Osteoblast (primary cell): ENCODE measurements around the gene TMEM202. TPM values are rescaled to one million over a fixed set of nuclear protein-coding genes. Genes with fewer than 3 reads are reported as not detected.

ENCODE experiments used
- DNase-seq: peaks from one replicate; pipeline ENCODE4 v3.0.0; 2011; ENCODE audit warnings: low spot score, mixed read lengths; ENCODE audit not compliant: insufficient read length; ENCODE audit errors: missing footprints
- H2AFZ ChIP-seq: 2 replicates; pipeline ENCODE4 v1.6.0; 2011; ENCODE audit warnings: mild to moderate bottlenecking, low read length
- H3K27ac ChIP-seq: 2 replicates; pipeline ENCODE4 v1.5.1; 2011; ENCODE audit warnings: mild to moderate bottlenecking, low read depth, low read length, moderate library complexity
- H3K27me3 ChIP-seq: 2 replicates; pipeline ENCODE4 v1.6.0; 2012; ENCODE audit warnings: mild to moderate bottlenecking, control low read depth, inconsistent platforms, low read length, moderate library complexity; ENCODE audit not compliant: insufficient read depth
- H3K36me3 ChIP-seq: 2 replicates; pipeline ENCODE4 v1.5.1; 2011; ENCODE audit warnings: mild to moderate bottlenecking, low read length, control low read depth, moderate library complexity; ENCODE audit not compliant: insufficient read depth
- H3K4me1 ChIP-seq: 2 replicates; pipeline ENCODE4 v1.5.1; 2011; ENCODE audit warnings: mild to moderate bottlenecking, low read length, control low read depth, moderate library complexity; ENCODE audit not compliant: insufficient read depth
- H3K4me2 ChIP-seq: 2 replicates; pipeline ENCODE4 v1.6.0; 2011; ENCODE audit warnings: mild to moderate bottlenecking, low read length; ENCODE audit not compliant: insufficient read depth
- H3K4me3 ChIP-seq: fragments of 200-600 bp; sonication (generic); 3 replicates; pipeline ENCODE4 v1.5.1; 2012; ENCODE audit warnings: mild to moderate bottlenecking, low read length, inconsistent platforms; ENCODE audit not compliant: insufficient read depth
- H3K79me2 ChIP-seq: 2 replicates; pipeline ENCODE4 v1.6.0; 2012; ENCODE audit warnings: mild to moderate bottlenecking, low read length, control low read depth, inconsistent platforms; ENCODE audit not compliant: insufficient read depth
- H3K9me3 ChIP-seq: 2 replicates; pipeline ENCODE4 v1.5.1; 2011; ENCODE audit warnings: low read depth, low read length, control low read depth
- H4K20me1 ChIP-seq: 2 replicates; pipeline ENCODE4 v1.6.0; 2012; ENCODE audit warnings: mild to moderate bottlenecking, low read length, control low read depth; ENCODE audit not compliant: insufficient read depth
- total RNA-seq: library from RNA; depleted of rRNA; stranded (reverse); fragments of >200 nt; gene quantifications from 2 replicates; pipeline ENCODE4 v1.2.3, GENCODE V29; 2012
- TF ChIP-seq, protein P1 (sequence below): IDR thresholded peaks from 2 replicates; pipeline ENCODE4 v1.5.1; 2011; ENCODE audit warnings: mild to moderate bottlenecking, low read depth, low read length, moderate library complexity; ENCODE audit errors: extremely low read depth

Gene TMEM202
- total RNA-seq, 1 donor = not detected

DNA sequence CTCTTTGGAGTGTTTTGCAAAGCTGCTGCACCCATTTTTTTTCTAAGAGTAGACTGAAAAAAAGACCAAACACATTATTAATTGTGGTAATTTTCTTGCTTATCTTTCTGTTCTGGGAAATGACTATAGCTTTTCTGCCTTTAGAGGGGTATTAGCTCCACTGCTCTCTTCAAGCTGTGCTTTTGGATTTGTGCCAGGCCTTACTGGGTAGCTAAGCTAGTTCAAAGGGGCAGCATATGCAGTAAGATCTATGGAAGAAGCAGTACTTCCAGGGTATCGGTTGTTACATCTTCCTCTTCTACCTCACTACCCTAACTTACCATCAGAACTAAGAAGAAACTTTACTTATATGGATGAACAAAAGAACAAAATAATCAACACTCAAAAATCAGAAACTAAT lies 47.3 kb downstream of the TMEM202 start:
- Histone ChIP-seq H3K4me2 (no peak overlapping the region), H4K20me1 (no peaks in the 10 kb centered on the region), H2AFZ (no peak overlapping the region), H3K4me1 (no peaks in the 10 kb centered on the region), H3K27ac (no peak overlapping the region), H3K36me3 (no peaks in the 10 kb centered on the region), H3K4me3 (no peak overlapping the region), H3K79me2 (no peaks in the 10 kb centered on the region), H3K9me3 (no peaks in the 10 kb centered on the region), H3K27me3 (no peaks in the 10 kb centered on the region)
- TF ChIP-seq, protein P1, sequence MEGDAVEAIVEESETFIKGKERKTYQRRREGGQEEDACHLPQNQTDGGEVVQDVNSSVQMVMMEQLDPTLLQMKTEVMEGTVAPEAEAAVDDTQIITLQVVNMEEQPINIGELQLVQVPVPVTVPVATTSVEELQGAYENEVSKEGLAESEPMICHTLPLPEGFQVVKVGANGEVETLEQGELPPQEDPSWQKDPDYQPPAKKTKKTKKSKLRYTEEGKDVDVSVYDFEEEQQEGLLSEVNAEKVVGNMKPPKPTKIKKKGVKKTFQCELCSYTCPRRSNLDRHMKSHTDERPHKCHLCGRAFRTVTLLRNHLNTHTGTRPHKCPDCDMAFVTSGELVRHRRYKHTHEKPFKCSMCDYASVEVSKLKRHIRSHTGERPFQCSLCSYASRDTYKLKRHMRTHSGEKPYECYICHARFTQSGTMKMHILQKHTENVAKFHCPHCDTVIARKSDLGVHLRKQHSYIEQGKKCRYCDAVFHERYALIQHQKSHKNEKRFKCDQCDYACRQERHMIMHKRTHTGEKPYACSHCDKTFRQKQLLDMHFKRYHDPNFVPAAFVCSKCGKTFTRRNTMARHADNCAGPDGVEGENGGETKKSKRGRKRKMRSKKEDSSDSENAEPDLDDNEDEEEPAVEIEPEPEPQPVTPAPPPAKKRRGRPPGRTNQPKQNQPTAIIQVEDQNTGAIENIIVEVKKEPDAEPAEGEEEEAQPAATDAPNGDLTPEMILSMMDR = no peak
- DNase-seq = peak; percentile 17

- Histone ChIP-seq H3K27me3 (no peaks in the 10 kb centered on the region), H3K4me3 (no peak overlapping the region), H3K36me3 (no peaks in the 10 kb centered on the region), H2AFZ (no peak overlapping the region), H3K79me2 (no peaks in the 10 kb centered on the region), H3K4me1 (no peaks in the 10 kb centered on the region), H3K4me2 (no peak overlapping the region), H3K27ac (no peak overlapping the region), H3K9me3 (no peaks in the 10 kb centered on the region), H4K20me1 (no peaks in the 10 kb centered on the region)
- DNase-seq = no peak
- TF ChIP-seq, protein P1 = no peak
These were observed 52.7 kb downstream of the TMEM202 start for GRCh38 chr15:72450805-72451204.

- H3K9me3 ChIP-seq = no peaks in the 10 kb centered on the region
- H3K36me3 ChIP-seq = no peaks in the 10 kb centered on the region
- no peaks in the 10 kb centered on the region for H3K27me3 ChIP-seq
- no peaks in the 10 kb centered on the region for H3K79me2 ChIP-seq
- TF ChIP-seq, protein P1 = no peak
- H3K4me3 ChIP-seq = no peak overlapping the region
- no peak for DNase-seq
- no peaks in the 10 kb centered on the region for H4K20me1 ChIP-seq
- H3K27ac ChIP-seq = no peak overlapping the region
- H2AFZ ChIP-seq = no peak overlapping the region
- no peaks in the 10 kb centered on the region for H3K4me1 ChIP-seq
- peak overlapping the region; percentile 43 for H3K4me2 ChIP-seq
These were observed 53.1 kb downstream of the TMEM202 start for GRCh38 chr15:72451224-72451623.

DNA sequence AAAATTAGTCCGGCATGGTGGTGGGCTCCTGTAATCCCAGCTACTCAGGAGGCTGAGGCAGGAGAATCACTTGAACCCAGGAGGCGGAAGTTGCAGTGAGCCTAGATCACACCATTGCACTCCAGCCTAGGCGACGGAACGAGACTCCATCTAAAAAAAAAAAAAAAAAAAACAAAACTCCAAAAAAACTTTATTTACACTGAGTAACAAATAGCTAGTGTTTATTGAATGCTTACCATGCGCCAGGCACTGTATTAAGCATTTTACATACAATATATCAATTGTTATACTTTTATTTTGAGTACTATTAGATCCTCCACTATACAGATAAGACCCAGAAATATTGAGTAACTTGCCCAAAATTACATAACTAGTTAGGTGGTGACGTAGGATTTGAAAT lies 58.6 kb downstream of the TMEM202 start:
- H2AFZ ChIP-seq = no peak overlapping the region
- no peak overlapping the region for H3K27ac ChIP-seq
- H4K20me1 ChIP-seq = no peaks in the 10 kb centered on the region
- H3K4me3 ChIP-seq = no peak overlapping the region
- H3K36me3 ChIP-seq = no peaks in the 10 kb centered on the region
- no peaks in the 10 kb centered on the region for H3K27me3 ChIP-seq
- DNase-seq = no peak
- no peaks in the 10 kb centered on the region for H3K79me2 ChIP-seq
- H3K4me1 ChIP-seq = peaks cover 4% of the 10 kb centered on the region
- H3K4me2 ChIP-seq = no peak overlapping the region
- H3K9me3 ChIP-seq = no peaks in the 10 kb centered on the region
- TF ChIP-seq, protein P1 = no peak

Other genes with a start within 250 kb of the TMEM202 start
- not detected in 2 replicates for gene GRAMD2A, start 200.5 kb upstream of the TMEM202 start, total RNA-seq
- 1,919 and 2,299 TPM in 2 replicates for gene PKM, start 167.1 kb upstream of the TMEM202 start, total RNA-seq
- 40.4 and 43.4 TPM in 2 replicates for gene PARP6, start 125.8 kb upstream of the TMEM202 start, total RNA-seq
- gene CELF6, start 78.1 kb upstream of the TMEM202 start, total RNA-seq = 0.36 and 0.59 TPM in 2 replicates
- 122 and 146 TPM in 2 replicates for gene HEXA, start 22.3 kb upstream of the TMEM202 start, total RNA-seq
- gene ARIH1, start 76.0 kb downstream of the TMEM202 start, total RNA-seq = 32.6 and 41.0 TPM in 2 replicates